ENCODE results near the gene MS4A7.
"Not testable (repeated sequence)": the region's sequence is repeated elsewhere in the genome, so short reads cannot be mapped to it uniquely, and the experiment has no call there.

The MS4A7 gene, protein sequence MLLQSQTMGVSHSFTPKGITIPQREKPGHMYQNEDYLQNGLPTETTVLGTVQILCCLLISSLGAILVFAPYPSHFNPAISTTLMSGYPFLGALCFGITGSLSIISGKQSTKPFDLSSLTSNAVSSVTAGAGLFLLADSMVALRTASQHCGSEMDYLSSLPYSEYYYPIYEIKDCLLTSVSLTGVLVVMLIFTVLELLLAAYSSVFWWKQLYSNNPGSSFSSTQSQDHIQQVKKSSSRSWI

GRCh38 chr11:60378354-60378753 is at the start of gene MS4A7:
TSS of gene MS4A7 (plus strand) at chr11:60378532. CDS start at chr11:60383142, 4,610 bp downstream.
- peak; percentile 15 for DNase-seq

- no peak for DNase-seq
Observed at GRCh38 chr11:60332846-60333245, 45.5 kb upstream of the MS4A7 start.

GRCh38 chr11:60334005-60334620 is 44.2 kb upstream of the MS4A7 start:
- peak; percentile 81 for DNase-seq

DNA sequence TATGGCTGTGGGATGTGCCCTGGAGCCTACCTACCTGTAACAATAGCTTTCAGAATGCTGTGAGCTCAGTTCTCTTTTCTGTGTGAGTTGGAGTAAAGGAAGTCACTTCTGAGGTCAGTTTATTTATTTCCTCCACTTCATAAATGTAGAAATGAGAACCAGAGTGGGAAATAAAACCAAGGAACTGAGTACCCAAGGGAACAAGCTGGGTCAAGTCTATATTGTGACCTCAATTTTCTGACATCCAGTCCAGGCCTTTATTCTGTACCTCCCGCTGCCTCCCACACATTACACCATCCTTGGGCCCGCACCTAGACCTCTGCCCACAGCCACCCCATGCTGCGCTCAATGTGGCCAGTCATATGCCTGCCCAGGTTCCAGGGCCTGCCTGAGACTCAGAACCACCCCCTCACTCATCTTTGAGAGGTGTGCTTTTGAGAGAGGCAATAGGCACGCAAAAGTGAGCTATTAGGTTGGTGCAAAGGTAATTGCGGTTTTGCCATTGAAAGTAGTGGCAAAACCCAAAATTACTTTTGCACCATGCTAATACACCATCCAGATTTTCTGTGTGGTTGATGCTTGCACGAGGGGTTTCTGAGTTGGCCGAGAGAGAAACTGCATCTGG is 41.5 kb upstream of the MS4A7 start:
- DNase-seq: no peak

GRCh38 chr11:60338053-60338452 is 40.3 kb upstream of the MS4A7 start:
- peak; percentile 19 for DNase-seq

- no peak for DNase-seq
Observed at GRCh38 chr11:60339356-60339755, 39.0 kb upstream of the MS4A7 start.

GRCh38 chr11:60343094-60343704 is 35.1 kb upstream of the MS4A7 start:
- peak; percentile 39 for DNase-seq

GRCh38 chr11:60344146-60344545 is 34.2 kb upstream of the MS4A7 start:
- no peak for DNase-seq

GRCh38 chr11:60345489-60345888 is 32.8 kb upstream of the MS4A7 start:
- DNase-seq: peak; percentile 45

GRCh38 chr11:60347084-60347797 is 31.1 kb upstream of the MS4A7 start:
- DNase-seq: no peak

GRCh38 chr11:60348116-60348515 is 30.2 kb upstream of the MS4A7 start:
- DNase-seq: no peak

- DNase-seq: no peak
Observed at GRCh38 chr11:60349990-60350389, 28.3 kb upstream of the MS4A7 start.

GRCh38 chr11:60357771-60358170 is 20.6 kb upstream of the MS4A7 start:
- no peak for DNase-seq

DNA sequence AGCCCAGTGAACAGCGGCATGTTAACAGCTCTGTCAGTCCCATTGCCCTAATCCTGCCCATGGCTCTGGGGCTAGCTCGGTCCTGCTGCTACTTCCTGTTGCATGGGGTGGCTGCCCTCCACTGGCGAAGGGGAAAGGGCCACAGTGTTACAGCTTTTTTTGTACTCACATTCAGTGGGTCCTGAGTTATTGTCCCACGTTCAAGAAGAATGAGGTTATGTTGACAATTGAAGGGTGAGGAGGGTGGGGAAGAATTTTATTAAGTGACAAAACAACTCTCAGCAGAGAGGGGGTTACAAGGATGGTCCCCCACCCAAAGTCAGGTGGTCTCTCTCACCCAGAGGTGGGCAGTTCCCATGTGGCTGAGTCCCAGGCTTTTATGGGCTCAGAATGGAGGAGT is 17.7 kb upstream of the MS4A7 start:
- DNase-seq: no peak

DNA sequence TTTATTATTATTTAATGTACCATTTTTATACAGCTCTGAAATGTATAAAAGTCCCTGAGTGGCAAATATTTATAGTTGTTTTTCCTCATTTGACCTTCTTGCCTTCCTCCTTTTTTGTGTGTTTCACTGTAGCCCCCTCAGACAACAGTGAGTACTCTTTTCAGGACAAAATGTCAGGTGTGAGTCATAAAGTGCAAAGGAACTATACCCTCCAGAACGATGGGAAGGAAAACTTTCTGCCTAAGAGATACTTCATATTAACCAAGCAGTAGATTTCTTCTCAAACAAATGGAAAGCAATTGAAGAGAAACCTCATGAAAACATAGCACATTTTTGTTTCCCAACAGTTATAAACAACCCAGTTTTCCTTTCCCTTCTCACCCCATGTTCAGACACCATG is 16.1 kb upstream of the MS4A7 start:
- DNase-seq: no peak

DNA sequence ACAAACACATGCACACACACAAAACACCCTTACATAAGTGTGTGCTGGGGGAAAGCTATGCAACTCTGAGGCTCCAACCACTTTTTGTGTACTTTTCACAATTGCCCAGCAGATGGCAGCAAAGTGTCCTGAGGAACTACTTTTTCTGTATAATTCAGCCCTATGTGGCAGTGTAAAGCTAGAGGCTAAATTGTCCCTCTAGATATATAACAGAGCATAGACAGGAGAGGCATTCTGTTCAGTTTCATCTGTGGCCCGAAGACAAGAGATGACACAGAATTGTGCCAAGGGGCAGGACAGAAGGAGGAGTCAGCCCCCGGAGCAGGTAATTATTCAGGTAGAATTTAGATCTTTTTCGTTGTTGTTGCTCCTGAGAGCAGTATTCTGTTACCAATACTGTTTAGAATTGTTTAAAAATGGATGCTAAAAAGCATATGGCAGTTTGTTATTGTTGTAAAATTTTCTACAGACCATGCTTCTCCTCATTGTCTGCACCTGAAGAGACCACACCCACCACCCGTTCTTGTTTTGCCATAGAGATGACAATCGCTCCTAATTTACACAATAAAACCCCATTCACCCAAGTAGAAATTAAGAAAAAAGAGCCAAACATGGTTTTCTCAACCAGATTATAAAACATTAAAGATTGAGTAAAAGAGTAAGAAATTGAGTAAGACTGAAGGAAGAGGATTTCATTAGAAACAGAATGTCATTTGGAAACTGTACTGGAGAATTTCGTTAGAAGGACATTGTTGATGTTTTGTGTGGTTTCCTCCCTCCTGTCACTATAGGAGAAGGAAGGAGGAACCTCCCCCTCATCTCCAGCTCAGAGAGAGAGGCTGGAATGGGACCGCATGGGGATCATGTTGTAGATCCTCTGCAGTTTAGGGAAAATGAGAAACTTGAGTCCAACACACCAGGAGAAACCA is 14.5 kb upstream of the MS4A7 start:
- DNase-seq: peak; percentile 72

DNA sequence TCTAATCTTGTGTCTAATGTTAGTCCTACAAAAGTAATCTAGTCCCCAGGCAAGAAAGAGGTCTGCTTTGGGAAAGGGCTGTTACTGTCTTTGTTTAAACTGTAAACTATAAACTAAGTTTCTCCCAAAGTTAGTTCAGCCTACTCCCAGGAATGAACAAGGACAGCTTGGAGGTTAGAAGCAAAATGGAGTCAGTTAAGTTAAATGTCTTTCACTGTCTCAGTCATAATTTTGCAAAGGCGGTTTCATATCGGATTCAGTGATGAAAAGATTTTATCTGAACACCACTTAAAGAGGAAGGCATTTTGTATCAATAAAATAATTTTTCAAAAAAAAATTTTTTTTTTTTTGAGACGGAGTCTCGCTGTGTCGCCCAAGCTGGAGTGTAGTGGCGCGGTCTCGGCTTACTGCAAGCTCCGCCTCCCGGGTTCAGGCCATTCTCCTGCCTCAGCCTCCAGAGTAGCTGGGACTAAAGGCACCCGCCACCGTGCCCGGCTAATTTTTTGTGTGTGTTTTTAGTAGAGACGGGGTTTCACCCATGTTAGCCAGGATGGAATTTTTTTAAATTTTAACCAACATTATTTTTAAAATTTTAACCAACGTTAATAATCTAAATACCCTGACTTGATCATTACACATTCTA is 11.9 kb upstream of the MS4A7 start:
- not testable (repeated sequence) for DNase-seq

DNA sequence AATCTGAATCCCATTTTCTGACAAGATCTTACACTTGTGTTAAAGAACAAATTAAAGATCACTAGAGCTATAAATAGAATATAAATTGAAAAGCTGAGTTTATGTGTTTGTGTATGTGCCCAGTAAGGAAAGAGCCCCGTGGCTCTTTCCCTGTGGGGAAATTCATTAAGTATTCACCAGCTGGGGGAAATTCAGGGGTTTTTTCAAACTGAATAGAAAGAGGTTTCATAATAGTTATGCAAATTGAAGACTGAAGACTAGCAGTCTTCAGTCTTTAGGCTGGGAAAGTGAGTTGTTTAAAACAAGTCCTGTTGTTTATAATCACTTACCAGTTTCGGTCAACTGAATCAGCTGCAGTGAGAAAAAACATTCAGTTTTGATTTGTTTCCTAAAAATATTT is 11.3 kb upstream of the MS4A7 start:
- peak; percentile 45 for DNase-seq

- DNase-seq: no peak
Observed at GRCh38 chr11:60367896-60368295, 10.4 kb upstream of the MS4A7 start.

DNA sequence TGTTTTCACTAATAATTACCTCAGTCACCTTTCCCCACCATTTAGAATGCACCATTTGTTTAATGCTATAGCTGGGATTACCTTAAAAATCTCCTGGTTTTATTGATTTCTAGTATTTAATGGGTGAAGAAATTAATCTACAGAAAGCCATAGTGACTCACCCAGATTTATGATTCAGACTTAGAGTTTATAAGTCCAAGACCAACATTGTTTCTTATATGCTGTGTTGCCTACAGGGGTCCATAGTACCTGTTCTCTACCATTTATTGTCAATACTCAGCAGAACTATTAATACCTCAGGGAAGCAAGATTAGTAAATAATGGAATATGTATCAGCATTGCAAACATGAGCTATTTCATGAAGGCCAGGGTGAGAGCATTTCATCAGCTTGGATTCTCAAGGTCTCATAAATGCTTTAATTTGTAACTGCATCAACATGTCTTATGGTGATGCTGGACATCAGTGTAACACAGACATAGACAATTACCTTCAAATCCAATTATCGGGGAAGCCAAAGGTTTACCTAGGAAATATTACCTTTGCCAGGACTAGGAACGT is 8.0 kb upstream of the MS4A7 start:
- DNase-seq: no peak

GRCh38 chr11:60370811-60371298 is 7.5 kb upstream of the MS4A7 start:
- no peak for DNase-seq
